Spleen (tissue), 11 donors: ENCODE measurements around the gene IVNS1ABP. TPM values are rescaled to one million over a fixed set of nuclear protein-coding genes. Genes with fewer than 3 reads are reported as not detected.

Source experiments
- DNase-seq: peaks from one replicate; pipeline ENCODE4 v3.0.0-alpha.2; 2020
- H3K27ac ChIP-seq, 8 donors: fragments of 200-600 bp; sonication (generic) in 7 of 8; 1 replicate in 4 of 8; 2 replicates in 4 of 8; pipeline versions ENCODE4 v1.5.0 to v1.8.0; 2016 to 2021; ENCODE audit warnings: inconsistent platforms in 4 of 8, mild to moderate bottlenecking in 4 of 8, moderate library complexity in 1 of 8
- H3K27me3 ChIP-seq, 7 donors: fragments of 200-600 bp; sonication (generic) in 6 of 7; replicated peaks in 1 of 7; 1 replicate in 4 of 7; 2 replicates in 3 of 7; pipeline versions ENCODE4 v1.5.0 to v1.8.0; 2016 to 2021; ENCODE audit warnings: inconsistent platforms in 3 of 7, mild to moderate bottlenecking in 1 of 7
- H3K36me3 ChIP-seq, 6 donors: fragments of 200-600 bp; sonication (generic) in 5 of 6; 1 replicate in 4 of 6; 2 replicates in 2 of 6; pipeline versions ENCODE4 v1.5.0 to v1.8.0; 2016 to 2021; ENCODE audit warnings: inconsistent platforms in 2 of 6
- H3K4me1 ChIP-seq, 6 donors: fragments of 200-600 bp; sonication (generic) in 5 of 6; 1 replicate in 3 of 6; 2 replicates in 3 of 6; pipeline versions ENCODE4 v1.5.0 to v1.8.0; 2016 to 2021; ENCODE audit warnings: inconsistent platforms in 3 of 6
- H3K4me3 ChIP-seq, 8 donors: fragments of 200-600 bp; sonication (generic) in 7 of 8; 1 replicate in 4 of 8; 2 replicates in 4 of 8; pipeline versions ENCODE4 v1.5.0 to v1.8.0; 2016 to 2021; ENCODE audit warnings: inconsistent platforms in 4 of 8, mild to moderate bottlenecking in 4 of 8, moderate library complexity in 2 of 8
- H3K9me3 ChIP-seq, 8 donors: fragments of 200-600 bp; sonication (generic) in 7 of 8; 1 replicate in 4 of 8; 2 replicates in 4 of 8; pipeline versions ENCODE4 v1.5.0 to v1.8.0; 2016 to 2021; ENCODE audit warnings: inconsistent platforms in 4 of 8
- CTCF ChIP-seq, 11 experiments: fragments of 200-600 bp in 7 of 11; fragments of 450-650 bp in 4 of 11; sonication (generic) in 4 of 11; IDR thresholded peaks in 8 of 11; conservative IDR thresholded peaks in 3 of 11; 1 replicate in 7 of 11; 2 replicates in 4 of 11; pipeline versions ENCODE4 v1.4.0 to v1.8.0; 2016 to 2021; ENCODE audit warnings: antibody characterized with exemption in 11 of 11, inconsistent platforms in 4 of 11, mild to moderate bottlenecking in 1 of 11
- POLR2A ChIP-seq, 3 donors: fragments of 450-650 bp; IDR thresholded peaks; one replicate each; pipeline ENCODE4 v1.5.1; 2017; ENCODE audit warnings: antibody characterized with exemption in 3 of 3, mild to moderate bottlenecking in 1 of 3
- POLR2AphosphoS5 ChIP-seq, 3 donors: sonication (generic); formaldehyde crosslinking; IDR thresholded peaks; one replicate each; pipeline ENCODE4 v1.5.1; 2017; ENCODE audit warnings: antibody characterized with exemption in 3 of 3
- WGBS, 5 donors: extraction: QIAGEN DNeasy Blood & Tissue Kit in 3 of 5; methylation state at CpG; one replicate each; pipeline versions ENCODE4 v1.1.5 to v1.1.7; 2013 to 2018; 5-methylcytosine and 5-hydroxymethylcytosine counted together
- intact Hi-C: fragments of 100-400 bp; cut with DNase I; formaldehyde crosslinking; loops from one replicate; pipeline ENCODE4 v1.15.0; 2023; ENCODE audit warnings: low total_unique reads
- polyA plus RNA-seq, 3 donors: library from polyadenylated mRNA; stranded (reverse); fragments of 200-250 nt; gene quantifications; one replicate each; pipeline ENCODE4 v1.2.1, GENCODE V29; 2013
- total RNA-seq, 7 donors: library from RNA; depleted of rRNA in 3 of 7; stranded (reverse); fragments of >200 nt in 3 of 7; fragmentation: NEBNext Ultra II Directional in 4 of 7; extraction: Animal tissue kit (Norgen Biotek cat#: 25700) in 4 of 7; gene quantifications; one replicate each; pipeline versions ENCODE4 v1.1.0 to v1.2.1, GENCODE V29; 2016 to 2021
- donor health status: healthy with polysubstance abuse.
- donor health status: DM: no; HTN: no; CAD: no; lungs with moderate emphysema.
- donor health status: DM: no; HTN: no; CAD: no.
- donor health status: Bipolar disorder and iron deficiency.
- donor health status: healthy.
- donor health status: DM: no; HTN: no; CAD: no.
- donor health status: DM: yes; HTN: yes; CAD: no.

IVNS1ABP gene
- total and polyA plus RNA-seq, 10 donors: 29.5 to 148 (median 107) TPM

- intact Hi-C loops: no loop called here
- peaks cover 0 to 42% (median 20%) of the 10 kb centered on the region in 6 donors for H3K36me3 ChIP-seq
- no peaks in the 10 kb centered on the region for H3K27me3 ChIP-seq
- peak overlapping the region in 5 of 8 donors; percentile 3 to 60 (median 38) for H3K27ac ChIP-seq
- no peaks in the 10 kb centered on the region for H3K9me3 ChIP-seq
- TF ChIP-seq CTCF (IDR thresholded peaks at IDR 0.05 in 8 of 11, conservative IDR thresholded peaks at IDR 0.05 in 3 of 11): no peak
- no peak for TF ChIP-seq POLR2A (IDR thresholded peaks at IDR 0.05)
- TF ChIP-seq POLR2AphosphoS5 (IDR thresholded peaks at IDR 0.05): no peak
- WGBS, 5 donors: 30 to 58% (median 49%) methylated on average over 5 of the region's 5 CpGs
- peak; percentile 67 for DNase-seq
- no peak overlapping the region for H3K4me3 ChIP-seq
- H3K4me1 ChIP-seq: peaks cover 0 to 21% (median 12%) of the 10 kb centered on the region in 6 donors
Observed at GRCh38 chr1:185292237-185292636, 24.8 kb downstream of the IVNS1ABP start.

- no peaks in the 10 kb centered on the region for H3K9me3 ChIP-seq
- intact Hi-C loops: no loop called here
- H3K4me1 ChIP-seq: peaks cover 0 to 21% (median 12%) of the 10 kb centered on the region in 6 donors
- H3K36me3 ChIP-seq: peaks cover 0 to 36% (median 14%) of the 10 kb centered on the region in 6 donors
- H3K27ac ChIP-seq: peak overlapping the region in 3 of 8 donors; percentile 6 to 60 (median 22)
- peak; percentile 65 for DNase-seq
- TF ChIP-seq POLR2A (IDR thresholded peaks at IDR 0.05) (no peak), CTCF (IDR thresholded peaks at IDR 0.05 in 8 of 11, conservative IDR thresholded peaks at IDR 0.05 in 3 of 11) (no peak), POLR2AphosphoS5 (IDR thresholded peaks at IDR 0.05) (no peak)
- no peaks in the 10 kb centered on the region for H3K27me3 ChIP-seq
- 41 to 71% (median 54%) methylated on average over 1 of the region's 1 CpG for WGBS, 5 donors
- no peak overlapping the region for H3K4me3 ChIP-seq
Observed at GRCh38 chr1:185291652-185292051, 25.4 kb downstream of the IVNS1ABP start.

- peaks cover 0 to 21% (median 12%) of the 10 kb centered on the region in 6 donors for H3K4me1 ChIP-seq
- H3K4me3 ChIP-seq: no peak overlapping the region
- no peaks in the 10 kb centered on the region for H3K9me3 ChIP-seq
- TF ChIP-seq POLR2A (IDR thresholded peaks at IDR 0.05) (no peak), CTCF (IDR thresholded peaks at IDR 0.05 in 8 of 11, conservative IDR thresholded peaks at IDR 0.05 in 3 of 11) (no peak), POLR2AphosphoS5 (IDR thresholded peaks at IDR 0.05) (no peak)
- H3K36me3 ChIP-seq: peaks cover 0 to 31% (median 11%) of the 10 kb centered on the region in 6 donors
- peak overlapping the region in 2 of 8 donors; percentile 22 to 60 for H3K27ac ChIP-seq
- no peaks in the 10 kb centered on the region for H3K27me3 ChIP-seq
- no peak for DNase-seq
- intact Hi-C loops: no loop called here
- WGBS, 5 donors: 57 to 73% (median 59%) methylated on average over 1 of the region's 1 CpG
Observed at GRCh38 chr1:185291159-185291558, 25.9 kb downstream of the IVNS1ABP start.

- peaks cover 0 to 18% (median 5%) of the 10 kb centered on the region in 6 donors for H3K36me3 ChIP-seq
- no peak for TF ChIP-seq POLR2A (IDR thresholded peaks at IDR 0.05)
- no peak for TF ChIP-seq POLR2AphosphoS5 (IDR thresholded peaks at IDR 0.05)
- no peak for TF ChIP-seq CTCF (IDR thresholded peaks at IDR 0.05 in 8 of 11, conservative IDR thresholded peaks at IDR 0.05 in 3 of 11)
Observed at GRCh38 chr1:185289880-185290279, 27.2 kb downstream of the IVNS1ABP start.

More at GRCh38 chr1:185289880-185290279, 27.2 kb downstream of the IVNS1ABP start:
- no peaks in the 10 kb centered on the region for H3K27me3 ChIP-seq
- no peak overlapping the region for H3K27ac ChIP-seq
- no peaks in the 10 kb centered on the region for H3K9me3 ChIP-seq
- DNase-seq: no peak
- intact Hi-C loops: no loop called here
- H3K4me1 ChIP-seq: peaks cover 0 to 21% (median 12%) of the 10 kb centered on the region in 6 donors
- no peak overlapping the region for H3K4me3 ChIP-seq
